ENCODE measurements around the gene SYNGR4. TPM values are rescaled to one million over a fixed set of nuclear protein-coding genes. Genes with fewer than 3 reads are reported as not detected.

Gene SYNGR4
- total RNA-seq, 4 donors from 2014 or later: not detected

DNA sequence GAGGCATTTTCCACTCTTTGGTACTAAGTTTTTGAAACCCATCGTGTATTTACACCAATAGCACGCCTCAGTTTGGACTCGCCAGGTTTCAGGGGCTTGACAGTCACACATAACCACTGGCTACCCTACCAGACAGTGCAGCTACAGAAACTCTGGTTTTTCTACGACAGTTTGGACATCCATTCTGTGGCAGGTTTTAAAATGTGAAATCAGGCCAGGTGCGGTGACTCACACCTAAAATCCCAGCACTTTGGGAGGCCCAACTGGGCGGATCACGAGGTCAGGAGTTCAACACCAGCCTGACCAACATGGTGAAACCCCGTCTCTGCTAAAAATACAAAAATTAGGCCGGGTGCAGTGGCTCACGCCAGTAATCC lies 14.0 kb downstream of the SYNGR4 start:
- no peak overlapping the region for H3K27ac ChIP-seq
- no peaks in the 10 kb centered on the region for H3K9me3 ChIP-seq
- TF ChIP-seq CTCF (IDR thresholded peaks at IDR 0.05): no peak
- TF ChIP-seq POLR2A (IDR thresholded peaks at IDR 0.05): no peak
- DNase-seq: no peak
- H3K4me1 ChIP-seq: peaks cover 0 to 9% (median 0%) of the 10 kb centered on the region in 4 donors
- H3K36me3 ChIP-seq: peaks cover 0 to 22% (median 0%) of the 10 kb centered on the region in 3 donors
- H3K4me3 ChIP-seq: no peak overlapping the region
- no peaks in the 10 kb centered on the region for H3K27me3 ChIP-seq

DNA sequence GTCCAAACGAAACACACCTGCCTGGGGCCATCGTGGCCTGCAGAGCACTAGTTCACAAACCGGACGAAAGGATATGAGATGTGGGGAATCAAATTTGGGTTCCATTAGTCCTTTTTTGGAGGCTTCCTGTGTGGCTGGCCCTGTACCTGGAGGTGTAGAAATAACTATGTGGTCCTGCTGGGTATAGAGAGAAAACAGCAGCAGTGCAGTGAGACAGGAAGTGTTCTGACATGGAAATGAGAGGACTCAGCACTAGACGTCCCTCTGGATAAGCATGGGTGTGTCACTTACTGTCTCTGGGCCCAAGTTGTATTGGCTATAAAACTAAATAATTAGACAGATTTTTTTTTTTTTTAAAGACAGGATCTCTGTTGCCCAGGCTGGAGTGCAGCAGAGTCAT lies 14.9 kb downstream of the SYNGR4 start:
- no peak for DNase-seq
- TF ChIP-seq CTCF (IDR thresholded peaks at IDR 0.05) (no peak), POLR2A (IDR thresholded peaks at IDR 0.05) (peak in 1 of 2 donors; percentile 36)
- peak overlapping the region in 2 of 4 donors; percentile 8 to 45 for H3K27ac ChIP-seq
- peaks cover 0 to 31% (median 0%) of the 10 kb centered on the region in 3 donors for H3K36me3 ChIP-seq
- H3K4me1 ChIP-seq: peaks cover 0 to 9% (median 0%) of the 10 kb centered on the region in 4 donors
- H3K27me3 ChIP-seq: no peaks in the 10 kb centered on the region
- H3K4me3 ChIP-seq: no peak overlapping the region
- H3K9me3 ChIP-seq: no peaks in the 10 kb centered on the region

GRCh38 chr19:48381178-48381950 lies 17.2 kb downstream of the SYNGR4 start:
- no peak for TF ChIP-seq POLR2A (IDR thresholded peaks at IDR 0.05)
- no peak for TF ChIP-seq CTCF (IDR thresholded peaks at IDR 0.05)
- Histone ChIP-seq H3K36me3 (peaks cover 0 to 54% (median 0%) of the 10 kb centered on the region in 3 donors), H3K4me1 (peaks cover 0 to 9% (median 0%) of the 10 kb centered on the region in 4 donors), H3K4me3 (no peak overlapping the region), H3K27ac (no peak overlapping the region), H3K9me3 (no peaks in the 10 kb centered on the region), H3K27me3 (no peaks in the 10 kb centered on the region)
- DNase-seq: no peak

GRCh38 chr19:48382286-48382685 lies 18.1 kb downstream of the SYNGR4 start:
- DNase-seq: no peak
- no peak overlapping the region for H3K27ac ChIP-seq
- H3K27me3 ChIP-seq: no peaks in the 10 kb centered on the region
- peaks cover 0 to 9% (median 0%) of the 10 kb centered on the region in 4 donors for H3K4me1 ChIP-seq
- TF ChIP-seq CTCF (IDR thresholded peaks at IDR 0.05): no peak
- no peak for TF ChIP-seq POLR2A (IDR thresholded peaks at IDR 0.05)
- H3K4me3 ChIP-seq: no peak overlapping the region
- H3K9me3 ChIP-seq: no peaks in the 10 kb centered on the region
- peaks cover 0 to 63% (median 0%) of the 10 kb centered on the region in 3 donors for H3K36me3 ChIP-seq

- no peak for DNase-seq
- no peak overlapping the region for H3K4me3 ChIP-seq
- no peaks in the 10 kb centered on the region for H3K27me3 ChIP-seq
- peaks cover 0 to 9% (median 0%) of the 10 kb centered on the region in 4 donors for H3K4me1 ChIP-seq
- no peak overlapping the region for H3K27ac ChIP-seq
- peaks cover 0 to 87% (median 0%) of the 10 kb centered on the region in 3 donors for H3K36me3 ChIP-seq
- H3K9me3 ChIP-seq: no peaks in the 10 kb centered on the region
- no peak for TF ChIP-seq CTCF (IDR thresholded peaks at IDR 0.05)
- no peak for TF ChIP-seq POLR2A (IDR thresholded peaks at IDR 0.05)
Observed at GRCh38 chr19:48385461-48386087, 21.4 kb downstream of the SYNGR4 start.

Measured in Peyer's patch (tissue), 4 donors.